HCT116 (cell line): Measurements from ENCODE around the gene KANK3. TPM values are rescaled to one million over a fixed set of nuclear protein-coding genes. Genes with fewer than 3 reads are reported as not detected.

Experiments used
- ATAC-seq: fragments of 200-7000 bp; cut with Tn5 transposase; 2 replicates; pipeline ENCODE4 v1.9.1; 2020; ENCODE audit warnings: mild to moderate bottlenecking, moderate library complexity
- BruUV-seq: library from RNA; stranded (reverse); fragments of 400-500 nt; replicated peaks from 2 replicates; lab custom pipeline; 2021; lab: Mats Ljungman, UMichigan
- CTCF ChIA-PET: fragments of 300-600 bp; sonication (Branson Sonifier 250); formaldehyde crosslinking; loops from one replicate; lab custom pipeline; 2021; ENCODE audit warnings: antibody characterized with exemption; lab: Charles Lee
- POLR2A ChIA-PET: fragments of 300-600, 350-600 bp; sonication (Branson Sonifier 250); formaldehyde crosslinking; loops from one replicate; lab custom pipeline; 2021; ENCODE audit warnings: antibody characterized with exemption; lab: Charles Lee
- RAD21 ChIA-PET, 2 experiments: fragments of 300-600 bp; sonication (Branson Sonifier 250); formaldehyde crosslinking; loops; one replicate each; lab custom pipeline; 2023; ENCODE audit warnings: low total read pairs in 2 of 2; ENCODE audit not compliant: uncharacterized antibody in 2 of 2, unreplicated experiment in 2 of 2, low non-redundant PET in 1 of 2; lab: Charles Lee
- DNase-seq: peaks from one replicate; pipeline ENCODE4 v3.0.0-alpha.2; 2010; ENCODE audit warnings: low read depth, low spot score
- H2AFZ ChIP-seq: fragments of 200-600 bp; shearing (Covaris generic), sonication (generic); 2 replicates; pipeline ENCODE4 v1.6.1; 2017; ENCODE audit warnings: low read depth, mixed run types, mixed read lengths, antibody characterized with exemption, low read length; ENCODE audit not compliant: poor library complexity, severe bottlenecking
- H3K27ac ChIP-seq: 2 replicates; pipeline ENCODE4 v1.5.1; 2012; ENCODE audit warnings: low read depth, low read length
- H3K27me3 ChIP-seq: fragments of 200-600 bp; sonication (generic); 2 replicates; pipeline ENCODE4 v1.6.1; 2016; ENCODE audit warnings: mixed run types, low read length, mixed read lengths; ENCODE audit not compliant: insufficient read depth
- H3K36me3 ChIP-seq, 2 experiments: fragments of 200-500 bp in 1 of 2; fragments of 200-600 bp in 1 of 2; sonication (Bioruptor generic) in 1 of 2; sonication (generic) in 1 of 2; 2 replicates each; pipeline versions ENCODE4 v1.5.1 to v1.6.1; 2014 to 2016; ENCODE audit warnings: low read length in 2 of 2, inconsistent platforms in 1 of 2, mixed read lengths in 1 of 2, mixed run types in 1 of 2; ENCODE audit not compliant: insufficient read depth in 2 of 2, control insufficient read depth in 1 of 2
- H3K4me1 ChIP-seq, 2 experiments: fragments of 200-600 bp in 1 of 2; sonication (generic) in 1 of 2; 2 replicates each; pipeline versions ENCODE4 v1.5.1 to v1.6.1; 2012 to 2017; ENCODE audit warnings: low read length in 2 of 2, inconsistent platforms in 1 of 2, mild to moderate bottlenecking in 1 of 2, mixed read lengths in 1 of 2, mixed run types in 1 of 2, moderate library complexity in 1 of 2; ENCODE audit not compliant: insufficient read depth in 2 of 2, control insufficient read depth in 1 of 2
- H3K4me2 ChIP-seq: fragments of 200-600 bp; sonication (generic); 2 replicates; pipeline ENCODE4 v1.6.1; 2017; ENCODE audit warnings: mixed run types, low read length, mixed read lengths
- H3K4me3 ChIP-seq, 2 experiments: fragments of 200-600 bp in 1 of 2; sonication (generic) in 1 of 2; replicated peaks in 1 of 2; 2 replicates each; pipeline ENCODE4 v1.5.1; 2011 to 2016; ENCODE audit warnings: low read length in 2 of 2, control low read depth in 1 of 2, low read depth in 1 of 2, mild to moderate bottlenecking in 1 of 2, mixed read lengths in 1 of 2, mixed run types in 1 of 2
- H3K79me2 ChIP-seq: fragments of 200-600 bp; sonication (generic); 2 replicates; pipeline ENCODE4 v1.6.1; 2017; ENCODE audit warnings: mild to moderate bottlenecking, mixed run types, low read length, moderate library complexity, mixed read lengths; ENCODE audit not compliant: insufficient read depth
- H3K9ac ChIP-seq: fragments of 200-600 bp; sonication (generic); 2 replicates; pipeline ENCODE4 v1.6.1; 2016; ENCODE audit warnings: low read length, mixed read lengths
- H3K9me2 ChIP-seq: fragments of 200-600 bp; sonication (generic), shearing (Covaris generic); 2 replicates; pipeline ENCODE4 v1.6.1; 2017; ENCODE audit warnings: mixed run types, mild to moderate bottlenecking, moderate library complexity; ENCODE audit not compliant: insufficient read depth
- H3K9me3 ChIP-seq, 2 experiments: fragments of 200-500 bp in 1 of 2; fragments of 200-600 bp in 1 of 2; sonication (Bioruptor generic) in 1 of 2; sonication (generic) in 1 of 2; 2 replicates each; pipeline ENCODE4 v1.6.1; 2014 to 2017; ENCODE audit warnings: low read length in 2 of 2, mixed read lengths in 2 of 2, inconsistent platforms in 1 of 2, low read depth in 1 of 2, mild to moderate bottlenecking in 1 of 2, mixed run types in 1 of 2, moderate library complexity in 1 of 2; ENCODE audit not compliant: control insufficient read depth in 1 of 2, insufficient read depth in 1 of 2
- H4K20me1 ChIP-seq: fragments of 200-600 bp; sonication (generic), shearing (Covaris generic); 2 replicates; pipeline ENCODE4 v1.6.1; 2017; ENCODE audit warnings: mixed run types, mild to moderate bottlenecking, moderate library complexity; ENCODE audit not compliant: insufficient read depth
- CBX3 ChIP-seq: IDR thresholded peaks from 2 replicates; pipeline ENCODE4 v1.6.1; 2012; ENCODE audit warnings: low read depth
- CTCF ChIP-seq, 3 experiments: fragments of 200-600 bp in 1 of 3; sonication (generic) in 1 of 3; IDR thresholded peaks in 2 of 3; conservative IDR thresholded peaks in 1 of 3; 2 replicates each; pipeline ENCODE4 v1.5.1; 2012 to 2017; ENCODE audit warnings: low read depth in 2 of 3, low read length in 2 of 3, antibody characterized with exemption in 1 of 3, borderline replicate concordance in 1 of 3, control low read depth in 1 of 3, mild to moderate bottlenecking in 1 of 3, mixed read lengths in 1 of 3, mixed run types in 1 of 3, moderate library complexity in 1 of 3; ENCODE audit not compliant: insufficient read depth in 1 of 3
- EZH2phosphoT487 ChIP-seq: fragments of 200-600 bp; IDR thresholded peaks from 2 replicates; pipeline ENCODE4 v1.6.1; 2018; ENCODE audit warnings: antibody characterized with exemption, borderline replicate concordance
- JUND ChIP-seq: IDR thresholded peaks from 2 replicates; pipeline ENCODE4 v1.6.1; 2012
- POLR2A ChIP-seq: IDR thresholded peaks from 2 replicates; pipeline ENCODE4 v1.7.0; 2011; ENCODE audit warnings: borderline replicate concordance; ENCODE audit not compliant: insufficient read depth, insufficient read length; ENCODE audit errors: extremely low read depth
- POLR2AphosphoS5 ChIP-seq: IDR thresholded peaks from 2 replicates; pipeline ENCODE4 v1.6.1; 2011; ENCODE audit warnings: mild to moderate bottlenecking, low read depth, low read length, moderate library complexity
- RAD21 ChIP-seq: IDR thresholded peaks from 2 replicates; pipeline ENCODE4 v1.6.1; 2012; ENCODE audit warnings: low read depth, mild to moderate bottlenecking
- SP1 ChIP-seq: IDR thresholded peaks from 2 replicates; pipeline ENCODE4 v1.6.1; 2012; ENCODE audit warnings: low read depth
- TCF7L2 ChIP-seq: IDR thresholded peaks from 2 replicates; pipeline ENCODE4 v1.7.0; 2011; ENCODE audit warnings: borderline replicate concordance, inconsistent platforms; ENCODE audit not compliant: insufficient read depth, insufficient read length; ENCODE audit errors: extremely low read depth
- YY1 ChIP-seq: IDR thresholded peaks from 2 replicates; pipeline ENCODE4 v1.6.1; 2011; ENCODE audit warnings: low read length, low read depth, moderate library complexity, mild to moderate bottlenecking; ENCODE audit not compliant: insufficient replicate concordance; ENCODE audit errors: extremely low read depth
- ZFX ChIP-seq: fragments of 450-650 bp; IDR thresholded peaks from 2 replicates; pipeline ENCODE4 v1.6.1; 2017
- ZNF274 ChIP-seq: fragments of 200-500 bp; sonication (Bioruptor generic); IDR thresholded peaks from 2 replicates; pipeline ENCODE4 v1.6.1; 2014; ENCODE audit warnings: mild to moderate bottlenecking, low read depth, low read length, inconsistent platforms
- intact Hi-C: fragments of 100-400 bp; cut with micrococcal nuclease; formaldehyde crosslinking; loops from 2 replicates; pipeline ENCODE4 v1.10.0; 2022
- total RNA-seq: library from RNA; stranded (reverse); gene quantifications from one replicate; pipeline ENCODE4 v1.2.1, GENCODE V29; 2021; ENCODE audit not compliant: unreplicated experiment
- TF ChIP-seq, protein P1 (sequence below): IDR thresholded peaks from 2 replicates; pipeline ENCODE4 v1.6.1; 2012
- TF ChIP-seq, protein P2 (sequence below): IDR thresholded peaks from 2 replicates; pipeline ENCODE4 v1.6.1; 2011; ENCODE audit warnings: mild to moderate bottlenecking, low read length, moderate library complexity; ENCODE audit not compliant: insufficient replicate concordance; ENCODE audit errors: extremely low read depth

Gene KANK3
- total RNA-seq, 1 experiment from 2014 or later: 21.7 TPM

DNA sequence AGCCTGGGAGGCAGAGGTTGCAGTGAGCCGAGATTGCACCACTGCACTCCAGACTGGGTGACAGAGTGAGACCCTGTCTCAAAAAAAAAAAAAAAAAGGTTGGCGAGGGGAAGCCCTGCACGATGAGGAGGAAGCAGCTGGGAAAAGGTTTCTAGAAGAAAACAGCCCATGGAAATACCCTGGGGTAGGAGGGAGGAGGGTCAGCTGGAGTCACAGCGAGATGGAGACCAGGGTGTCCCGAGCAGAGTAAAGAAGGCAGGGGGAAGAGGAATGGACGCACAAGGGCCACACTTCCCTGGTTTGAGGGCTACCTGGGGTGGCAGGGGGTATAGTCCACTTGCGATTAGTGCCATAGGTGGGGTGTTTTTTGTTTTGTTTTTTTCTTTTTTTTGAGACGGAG is 6.4 kb downstream of the KANK3 start:
- ATAC-seq (no peak), DNase-seq (no peak)
- Histone ChIP-seq H3K4me1 (peaks cover 18 to 31% of the 10 kb centered on the region in 2 experiments), H3K9me3 (no peaks in the 10 kb centered on the region), H4K20me1 (no peaks in the 10 kb centered on the region), H3K27ac (peak overlapping the region; percentile 100), H3K9me2 (no peaks in the 10 kb centered on the region), H3K9ac (peak overlapping the region; percentile 90), H2AFZ (no peak overlapping the region), H3K4me3 (peak overlapping the region in 1 of 2 experiments; percentile 82; a peak in 3 of 4 replicates), H3K27me3 (no peaks in the 10 kb centered on the region), H3K4me2 (peak overlapping the region; percentile 97), H3K36me3 (no peaks in the 10 kb centered on the region), H3K79me2 (peaks cover 15% of the 10 kb centered on the region)
- ChIA-PET CTCF (interaction anchor here (1.3 to 3.5 kb wide), 4 partner anchors 11 to 393 kb away, joined by 3 to 21 read pairs (median 3); partner anchors contain the start of gene TIMM44), POLR2A (interaction anchor here (0.7 to 4.5 kb wide), 3 partner anchors 14 to 238 kb away, joined by 4 to 37 read pairs (median 6); partner anchors contain the start of genes NDUFA7, RPS28 and ZNF414), RAD21 (no interaction called here)
- TF ChIP-seq EZH2phosphoT487 (no peak), RAD21 (no peak), YY1 (no peak), POLR2A (no peak), ZNF274 (no peak), JUND (no peak), SP1 (no peak), CTCF (IDR thresholded peaks at IDR 0.05 in 2 of 3, conservative IDR thresholded peaks at IDR 0.05 in 1 of 3; ENCODE audit: borderline replicate concordance in 1 of 3, insufficient read depth in 1 of 3, low read depth in 2 of 3, low read length in 2 of 3) (no peak), CBX3 (no peak), ZFX (no peak), TCF7L2 (no peak), POLR2AphosphoS5 (no peak)
- TF ChIP-seq, protein P1, sequence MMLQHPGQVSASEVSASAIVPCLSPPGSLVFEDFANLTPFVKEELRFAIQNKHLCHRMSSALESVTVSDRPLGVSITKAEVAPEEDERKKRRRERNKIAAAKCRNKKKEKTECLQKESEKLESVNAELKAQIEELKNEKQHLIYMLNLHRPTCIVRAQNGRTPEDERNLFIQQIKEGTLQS: no peak
- TF ChIP-seq, protein P2, sequence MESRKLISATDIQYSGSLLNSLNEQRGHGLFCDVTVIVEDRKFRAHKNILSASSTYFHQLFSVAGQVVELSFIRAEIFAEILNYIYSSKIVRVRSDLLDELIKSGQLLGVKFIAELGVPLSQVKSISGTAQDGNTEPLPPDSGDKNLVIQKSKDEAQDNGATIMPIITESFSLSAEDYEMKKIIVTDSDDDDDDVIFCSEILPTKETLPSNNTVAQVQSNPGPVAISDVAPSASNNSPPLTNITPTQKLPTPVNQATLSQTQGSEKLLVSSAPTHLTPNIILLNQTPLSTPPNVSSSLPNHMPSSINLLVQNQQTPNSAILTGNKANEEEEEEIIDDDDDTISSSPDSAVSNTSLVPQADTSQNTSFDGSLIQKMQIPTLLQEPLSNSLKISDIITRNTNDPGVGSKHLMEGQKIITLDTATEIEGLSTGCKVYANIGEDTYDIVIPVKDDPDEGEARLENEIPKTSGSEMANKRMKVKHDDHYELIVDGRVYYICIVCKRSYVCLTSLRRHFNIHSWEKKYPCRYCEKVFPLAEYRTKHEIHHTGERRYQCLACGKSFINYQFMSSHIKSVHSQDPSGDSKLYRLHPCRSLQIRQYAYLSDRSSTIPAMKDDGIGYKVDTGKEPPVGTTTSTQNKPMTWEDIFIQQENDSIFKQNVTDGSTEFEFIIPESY: no peak
- intact Hi-C loops: loop anchor here (10.0 kb wide), 1 partner anchor 182 kb away; no protein-coding TSS in a partner anchor
- BruUV-seq: no TSS peak
